RWPE2 (cell line): Measurements from ENCODE around the gene SPOCK2.

Experiments
- ATAC-seq: fragments of 200-7000 bp; cut with Tn5 transposase; 3 replicates; pipeline ENCODE4 v1.9.1; 2021; ENCODE audit warnings: low read depth
- DNase-seq: peaks from one replicate; pipeline ENCODE4 v3.0.0-alpha.2; 2020; ENCODE audit warnings: low spot score
- H3K27ac ChIP-seq: fragments of 450-650 bp; 2 replicates; pipeline ENCODE4 v1.5.1; 2017; ENCODE audit warnings: mild to moderate bottlenecking; ENCODE audit not compliant: poor library complexity, severe bottlenecking
- H3K27me3 ChIP-seq: fragments of 250-450 bp; sonication (Bioruptor Pico); 2 replicates; pipeline ENCODE4 v1.5.1; 2021; ENCODE audit warnings: mild to moderate bottlenecking, moderate library complexity; ENCODE audit not compliant: insufficient read depth, poor library complexity, severe bottlenecking
- H3K36me3 ChIP-seq: fragments of 250-450 bp; sonication (Bioruptor Pico); 2 replicates; pipeline ENCODE4 v1.5.1; 2020; ENCODE audit warnings: low read depth, mild to moderate bottlenecking, moderate library complexity
- H3K4me1 ChIP-seq: fragments of 250-450 bp; sonication (Bioruptor Pico); 2 replicates; pipeline ENCODE4 v1.5.1; 2021; ENCODE audit warnings: mild to moderate bottlenecking, moderate library complexity; ENCODE audit not compliant: insufficient read depth, poor library complexity, severe bottlenecking
- H3K4me3 ChIP-seq: fragments of 250-450 bp; sonication (Bioruptor Pico); 2 replicates; pipeline ENCODE4 v1.5.1; 2021; ENCODE audit warnings: mild to moderate bottlenecking, moderate library complexity; ENCODE audit not compliant: severe bottlenecking
- H3K9me3 ChIP-seq: fragments of 250-450 bp; sonication (Bioruptor Pico); 2 replicates; pipeline ENCODE4 v1.5.1; 2021; ENCODE audit warnings: mild to moderate bottlenecking, moderate library complexity; ENCODE audit not compliant: severe bottlenecking
- CTCF ChIP-seq: fragments of 450-650 bp; IDR thresholded peaks from one replicate; pipeline ENCODE4 v1.5.1; 2017; ENCODE audit warnings: mild to moderate bottlenecking, moderate library complexity; ENCODE audit not compliant: poor library complexity, severe bottlenecking

Gene SPOCK2

DNA sequence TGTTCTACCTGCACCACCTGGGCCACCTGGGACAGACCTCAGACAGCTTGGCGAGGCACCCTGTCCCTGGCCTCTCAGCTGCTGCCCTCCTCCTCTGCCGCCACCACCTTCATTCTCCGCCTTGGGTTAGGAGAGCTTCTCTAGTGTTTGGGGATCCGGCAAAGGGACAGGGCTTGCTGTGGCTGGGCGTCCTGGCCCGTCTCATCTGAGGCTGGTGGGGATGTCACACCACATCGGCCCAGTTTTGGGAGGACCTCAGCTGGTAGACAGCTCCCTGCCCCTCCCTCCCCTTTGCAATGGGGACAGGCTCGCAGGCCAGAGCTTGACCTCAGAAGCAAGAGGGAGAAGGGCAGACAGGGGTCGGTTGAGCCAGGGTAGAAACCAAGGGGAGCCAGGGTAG is 26.4 kb downstream of the SPOCK2 start:
- H3K27ac ChIP-seq, result no peak overlapping the region
- DNase-seq (no peak), ATAC-seq (no peak)
- no peak overlapping the region for H3K4me3 ChIP-seq
- no peaks in the 10 kb centered on the region for H3K27me3 ChIP-seq
- no peak for TF ChIP-seq CTCF
- no peaks in the 10 kb centered on the region for H3K4me1 ChIP-seq
- no peaks in the 10 kb centered on the region for H3K9me3 ChIP-seq
- no peaks in the 10 kb centered on the region for H3K36me3 ChIP-seq

DNA sequence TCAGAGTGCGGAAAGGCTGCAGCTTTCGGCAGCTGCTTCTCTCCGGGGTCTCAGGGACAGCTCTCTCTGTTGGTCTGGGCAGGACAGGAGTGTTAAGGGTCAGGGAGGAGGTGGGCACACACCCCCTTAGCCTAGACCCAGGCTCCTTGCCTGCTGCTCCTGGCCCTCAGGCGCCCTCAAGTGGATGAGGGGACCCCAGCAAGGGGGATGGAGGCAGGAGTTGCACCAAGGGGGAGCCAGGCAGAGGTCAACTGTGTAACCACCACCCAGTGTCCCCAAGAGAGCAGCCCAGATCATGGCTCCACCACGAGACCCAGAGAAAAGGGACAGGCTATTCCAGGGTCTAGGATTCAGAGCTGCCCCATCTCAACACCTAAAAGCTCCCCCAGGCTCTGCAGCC is 26.9 kb downstream of the SPOCK2 start:
- ATAC-seq (no peak), DNase-seq (no peak)
- no peaks in the 10 kb centered on the region for H3K9me3 ChIP-seq
- no peaks in the 10 kb centered on the region for H3K36me3 ChIP-seq
- H3K27ac ChIP-seq, result no peak overlapping the region
- H3K4me3 ChIP-seq, result no peak overlapping the region
- peak; percentile 44 for TF ChIP-seq CTCF
- H3K27me3 ChIP-seq, result no peaks in the 10 kb centered on the region
- H3K4me1 ChIP-seq, result no peaks in the 10 kb centered on the region

DNA sequence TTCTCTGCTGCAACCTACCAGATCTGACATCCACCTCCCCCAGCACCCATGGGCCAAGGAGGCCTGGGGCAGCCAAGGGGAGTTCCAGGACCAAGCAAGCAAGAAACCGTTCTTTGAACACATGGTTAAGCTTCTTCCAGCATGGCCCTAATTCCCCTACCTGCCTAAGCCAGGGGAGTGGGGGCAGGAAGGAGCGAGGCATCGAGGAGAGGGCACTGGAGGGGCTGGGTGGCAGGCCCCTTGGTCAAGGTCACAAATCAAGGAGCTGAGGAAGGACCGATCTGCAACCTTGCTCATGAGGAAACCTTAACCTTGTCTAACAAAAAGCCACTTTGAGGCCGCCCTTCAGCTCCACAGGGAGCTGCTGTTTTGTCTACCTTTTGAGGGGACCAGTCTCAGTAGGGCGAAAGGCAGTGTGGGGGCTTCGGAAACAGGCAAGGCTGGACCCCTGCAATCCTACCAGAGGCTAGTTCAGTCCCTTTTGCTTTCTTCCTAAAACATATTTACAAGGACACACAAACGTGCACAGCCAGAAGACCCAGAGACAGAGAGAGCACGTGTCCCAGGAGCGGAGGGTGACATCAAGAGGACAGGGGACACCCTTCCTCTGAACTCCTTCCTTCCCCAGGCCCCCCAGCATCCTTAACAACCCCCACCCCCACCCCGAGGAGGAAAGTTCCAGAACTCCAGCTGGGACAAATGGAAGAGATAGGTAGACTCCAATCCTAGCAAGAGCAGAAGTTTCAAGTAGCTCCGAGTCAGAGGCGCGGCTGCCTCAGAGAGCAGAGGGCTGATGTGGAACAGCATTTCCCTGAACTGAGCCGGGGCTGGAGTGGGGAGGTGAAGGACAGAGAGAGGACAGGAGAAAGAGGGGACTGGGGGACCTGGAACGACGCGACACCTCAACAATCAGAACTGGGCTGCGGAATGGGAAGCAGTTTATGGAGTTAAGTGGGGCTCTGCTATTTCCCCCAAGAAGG is 28.2 kb downstream of the SPOCK2 start:
- no peak for TF ChIP-seq CTCF
- H3K9me3 ChIP-seq, result no peaks in the 10 kb centered on the region
- no peak overlapping the region for H3K4me3 ChIP-seq
- no peaks in the 10 kb centered on the region for H3K27me3 ChIP-seq
- H3K4me1 ChIP-seq, result no peaks in the 10 kb centered on the region
- ATAC-seq (no peak), DNase-seq (peak; percentile 44)
- H3K36me3 ChIP-seq, result no peaks in the 10 kb centered on the region
- H3K27ac ChIP-seq, result no peak overlapping the region

DNA sequence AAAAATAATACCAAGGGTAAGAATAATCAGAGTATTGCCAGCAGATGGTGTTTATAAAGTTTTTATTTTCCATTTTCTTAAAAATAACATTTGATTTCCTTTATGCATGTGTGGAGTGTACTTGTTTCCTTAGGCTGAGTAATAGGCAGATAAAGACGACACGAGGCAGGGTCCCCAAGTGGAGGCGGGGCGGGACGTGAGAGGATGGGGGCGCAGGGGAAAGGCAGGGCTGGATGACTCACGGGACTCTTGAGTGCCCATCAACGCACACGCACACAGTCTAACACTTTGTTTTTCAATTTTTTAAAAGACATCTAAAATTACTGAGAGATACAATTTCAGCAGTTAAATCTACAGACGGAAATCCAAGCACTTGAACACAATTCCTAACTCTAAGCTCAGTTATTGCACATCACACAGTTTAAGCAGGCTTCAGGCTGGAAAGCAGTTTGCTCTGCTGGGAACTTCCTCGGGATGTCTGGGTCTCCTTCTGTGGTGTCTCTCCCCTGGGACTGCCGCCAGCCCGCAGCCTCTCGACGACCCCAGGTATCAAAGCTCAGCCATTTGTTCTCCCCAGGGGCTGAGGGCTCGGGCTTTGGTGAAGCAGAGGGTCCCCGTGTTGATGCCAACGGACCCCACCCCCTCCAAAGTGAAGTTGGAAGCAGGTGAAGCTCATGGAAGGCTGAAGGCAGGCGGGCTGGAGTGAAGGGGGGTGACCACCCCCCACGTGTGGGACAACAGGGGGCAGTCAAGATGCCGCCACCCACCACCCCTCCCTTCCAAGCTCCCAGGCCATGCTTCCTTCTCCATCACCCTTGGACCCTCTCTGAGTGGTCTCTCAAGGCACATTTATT is 29.1 kb downstream of the SPOCK2 start:
- Histone ChIP-seq H3K27ac (no peak overlapping the region), H3K36me3 (no peaks in the 10 kb centered on the region), H3K4me1 (no peaks in the 10 kb centered on the region), H3K9me3 (no peaks in the 10 kb centered on the region), H3K4me3 (no peak overlapping the region), H3K27me3 (no peaks in the 10 kb centered on the region)
- no peak for ATAC-seq
- DNase-seq, result no peak
- no peak for TF ChIP-seq CTCF
